Stimulated activated CD4-positive, alpha-beta T cell treated with anti-CD3 and anti-CD28 coated beads, Interleukin-12 subunit alpha, Interleukin-12 subunit beta, amount 100 ng/mL, for 4 hours (primary cell): Measurements from ENCODE around the gene ATP1B2.
"Not testable (repeated sequence)": the region's sequence is repeated elsewhere in the genome, so short reads cannot be mapped to it uniquely, and the experiment has no call there.

Source experiments
- DNase-seq: peaks from one replicate; pipeline ENCODE4 v3.0.0-alpha.2; 2020

ATP1B2 gene

GRCh38 chr17:7636163-7636562 lies 14.6 kb upstream of the ATP1B2 start:
- DNase-seq, result no peak

DNA sequence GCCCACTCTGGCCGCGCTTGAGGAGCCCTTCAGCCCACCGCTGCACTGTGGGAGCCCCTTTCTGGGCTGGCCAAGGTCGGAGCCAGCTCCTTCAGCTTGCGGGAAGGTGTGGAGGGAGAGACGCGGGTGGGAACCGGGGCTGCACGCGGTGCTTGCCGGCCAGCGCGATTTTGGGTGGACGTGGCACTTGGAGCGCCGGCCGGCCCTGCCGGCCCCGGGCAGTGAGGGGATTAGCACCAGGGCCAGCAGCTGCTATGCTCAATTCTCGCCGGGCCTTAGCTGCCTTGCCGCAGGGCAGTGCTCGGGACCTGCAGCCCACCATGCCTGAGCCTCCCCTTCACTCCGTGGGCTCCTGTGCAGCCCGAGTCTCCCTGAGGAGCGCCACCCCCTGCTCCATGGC lies 9.9 kb upstream of the ATP1B2 start:
- no peak for DNase-seq

DNA sequence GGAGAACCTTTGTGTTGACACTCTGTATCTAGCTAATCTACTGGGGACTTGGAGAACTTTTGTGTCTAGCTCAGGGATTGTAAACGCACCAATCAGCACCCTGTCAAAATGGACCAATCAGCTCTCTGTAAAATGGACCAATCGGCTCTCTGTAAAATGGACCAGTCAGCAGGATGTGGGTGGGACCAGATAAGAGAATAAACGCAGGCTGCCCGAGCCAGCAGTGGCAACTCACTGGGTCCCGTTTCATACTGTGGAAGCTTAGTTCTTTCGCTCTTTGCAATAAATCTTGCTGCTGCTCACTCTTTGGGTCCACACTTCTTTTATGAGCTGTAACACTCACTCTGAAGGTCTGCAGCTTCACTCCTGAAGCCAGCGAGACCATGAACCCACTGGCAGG lies 9.1 kb upstream of the ATP1B2 start:
- not testable (repeated sequence) for DNase-seq

DNA sequence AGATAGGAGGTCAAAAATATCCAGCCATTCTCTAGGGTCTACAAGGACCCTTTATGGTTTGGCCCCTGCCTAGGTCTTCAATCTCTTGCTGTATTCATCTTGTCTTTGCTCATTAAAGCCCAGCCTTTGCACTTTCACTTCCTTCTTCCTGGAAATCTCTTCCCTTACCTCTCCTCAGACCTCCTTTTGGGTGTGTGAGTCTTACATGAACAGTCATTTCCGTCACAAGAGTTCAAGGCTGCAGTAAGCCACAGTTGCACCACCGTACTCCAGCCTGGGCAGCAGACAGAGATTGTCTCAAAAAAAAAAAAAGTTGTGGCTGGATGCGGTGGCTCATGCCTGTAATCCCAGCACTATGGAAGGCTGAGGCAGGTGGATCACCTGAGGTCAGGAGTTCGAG lies 6.0 kb upstream of the ATP1B2 start:
- DNase-seq, result no peak

DNA sequence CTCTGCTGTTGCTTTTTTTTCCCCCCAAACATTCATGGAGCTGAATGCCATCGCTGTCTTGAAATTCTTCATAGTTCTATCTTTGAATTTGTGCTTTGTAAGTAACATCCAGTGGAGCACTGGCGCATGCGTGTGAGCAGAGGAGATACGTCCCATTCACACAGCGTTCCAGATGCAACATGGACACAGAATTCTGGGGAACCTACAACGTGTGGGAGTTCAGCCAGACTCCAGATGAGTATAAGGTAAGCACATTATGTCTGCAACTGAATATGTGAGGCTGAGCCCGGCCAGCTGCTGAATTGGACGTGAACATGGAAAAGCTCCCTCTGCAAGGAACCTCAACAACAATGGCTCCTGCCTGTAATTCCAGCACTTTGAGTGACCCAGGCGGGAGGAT lies 4.3 kb upstream of the ATP1B2 start:
- no peak for DNase-seq

DNA sequence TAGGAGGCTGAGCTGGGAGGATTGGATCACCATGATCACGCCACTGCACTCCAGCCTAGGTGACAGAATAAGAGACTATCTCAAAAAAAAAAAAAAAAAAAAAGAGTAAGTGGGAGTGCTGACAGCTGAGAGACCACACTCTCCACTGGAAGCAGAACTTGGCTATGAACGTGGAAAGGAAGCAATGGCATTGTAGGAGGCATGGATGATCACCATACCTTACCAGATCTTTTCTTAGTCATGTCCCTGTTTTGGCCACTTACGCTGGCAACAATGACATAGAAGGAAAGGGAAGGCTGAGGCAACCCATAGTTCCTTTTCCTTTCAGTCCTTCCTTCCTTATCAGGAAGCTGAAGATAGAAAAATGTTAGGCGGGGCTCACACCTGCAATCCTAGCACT lies 3.7 kb upstream of the ATP1B2 start:
- DNase-seq, result no peak

DNA sequence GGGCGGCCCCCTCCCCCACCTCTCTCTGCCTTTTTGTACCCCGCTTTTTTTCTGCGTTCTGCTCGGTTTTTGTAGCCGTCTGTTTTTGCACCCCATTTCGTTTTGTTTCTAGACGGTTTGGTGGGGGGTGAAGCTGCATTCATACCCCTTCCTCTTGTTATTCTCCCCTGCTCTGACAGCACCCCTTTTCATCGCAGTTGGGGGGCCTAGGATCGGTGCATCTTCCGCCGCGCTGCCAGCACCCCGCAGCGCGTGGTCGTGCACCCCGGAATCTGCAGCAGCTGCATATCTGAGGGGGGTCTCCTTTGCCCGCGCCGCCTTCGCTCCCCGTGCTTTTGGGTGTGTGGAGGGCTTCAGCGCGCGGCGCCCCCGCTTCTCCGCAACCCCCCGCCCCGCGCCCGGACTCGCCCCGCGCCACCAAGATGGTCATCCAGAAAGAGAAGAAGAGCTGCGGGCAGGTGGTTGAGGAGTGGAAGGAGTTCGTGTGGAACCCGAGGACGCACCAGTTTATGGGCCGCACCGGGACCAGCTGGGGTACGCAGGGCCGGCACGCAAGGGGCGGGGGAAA lies 455 bp downstream of the ATP1B2 start:
- DNase-seq, result no peak

DNA sequence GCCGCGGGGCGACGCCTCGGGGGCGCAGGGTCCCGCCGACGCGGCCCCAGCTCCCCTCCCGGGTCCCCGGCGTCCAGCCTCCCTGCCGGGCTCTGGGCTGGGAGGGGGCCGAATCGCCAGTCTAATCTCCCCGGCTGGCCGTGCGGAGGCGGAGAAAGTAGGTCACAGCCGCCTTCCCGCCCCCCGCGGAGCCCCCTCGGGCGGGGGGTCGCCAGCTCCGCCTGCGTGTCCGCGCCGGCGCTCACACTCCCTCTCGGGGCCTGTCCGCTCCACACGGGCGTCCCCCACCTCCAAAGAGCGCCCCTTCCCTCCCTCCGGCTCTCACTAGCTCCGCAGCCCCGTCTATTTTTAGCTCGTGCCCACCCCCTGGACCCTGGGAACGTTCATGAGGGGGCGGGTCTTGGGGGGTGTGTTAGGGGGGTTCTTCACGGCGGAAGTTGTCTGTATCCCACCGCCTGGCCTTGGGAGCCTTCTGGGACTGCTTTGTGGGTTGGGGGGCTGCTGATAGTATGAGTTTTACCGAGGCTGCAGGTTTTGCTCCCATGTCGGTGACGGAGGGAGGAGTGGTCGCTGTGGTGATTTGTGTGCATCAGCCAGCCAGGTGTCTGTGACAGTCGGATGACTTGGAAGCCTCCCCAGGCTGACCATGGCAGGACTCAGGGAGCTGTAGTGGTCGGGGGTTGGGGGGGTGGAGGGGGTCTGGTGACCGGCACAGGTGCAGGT lies 1.1 kb downstream of the ATP1B2 start:
- DNase-seq, result no peak

DNA sequence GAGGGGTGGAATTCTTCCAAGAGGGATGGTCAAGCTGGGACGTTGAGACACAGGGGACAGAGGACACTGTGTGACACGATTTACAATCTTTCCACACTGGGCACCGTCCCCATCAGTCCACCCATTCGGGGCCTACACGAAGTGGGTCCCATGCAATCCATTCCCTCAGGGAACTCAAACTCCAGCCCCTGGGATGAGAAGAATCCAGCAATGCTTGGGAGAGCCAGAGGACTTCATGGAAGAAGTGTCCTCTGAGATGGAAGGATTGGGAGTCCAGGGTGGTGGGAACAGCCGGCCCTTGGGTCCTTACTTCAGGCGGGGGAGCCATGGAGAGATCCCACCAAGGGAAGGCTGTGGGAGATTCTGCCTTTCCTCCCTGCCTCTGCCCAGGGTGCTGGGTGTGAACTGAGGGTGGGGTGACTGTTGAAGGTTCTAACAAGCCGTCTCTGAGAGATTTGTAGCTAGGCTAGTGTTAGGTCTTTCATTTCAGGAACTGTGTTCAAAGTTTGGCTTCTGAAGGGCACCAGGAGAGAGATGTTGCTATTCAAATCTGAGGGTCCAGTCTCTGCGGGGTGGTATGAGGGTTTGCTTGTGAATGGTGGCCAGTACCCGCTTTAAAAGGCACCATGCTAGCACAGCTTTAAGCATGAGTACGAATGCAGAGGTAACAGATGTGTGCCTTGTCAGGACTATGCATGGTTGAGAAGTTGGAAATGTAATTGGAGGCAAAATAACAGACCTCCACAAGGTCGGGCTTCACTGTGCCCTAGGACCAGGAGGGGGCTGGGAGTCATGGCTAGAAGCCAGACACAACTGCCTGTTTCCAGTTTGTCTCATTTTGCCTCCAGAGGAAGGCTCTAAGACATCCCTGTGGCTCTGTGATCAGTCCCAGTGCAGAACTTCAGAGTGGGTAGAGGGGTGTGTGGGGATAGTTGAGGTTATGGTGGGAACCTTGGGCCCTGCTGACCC lies 1.9 kb downstream of the ATP1B2 start:
- no peak for DNase-seq

DNA sequence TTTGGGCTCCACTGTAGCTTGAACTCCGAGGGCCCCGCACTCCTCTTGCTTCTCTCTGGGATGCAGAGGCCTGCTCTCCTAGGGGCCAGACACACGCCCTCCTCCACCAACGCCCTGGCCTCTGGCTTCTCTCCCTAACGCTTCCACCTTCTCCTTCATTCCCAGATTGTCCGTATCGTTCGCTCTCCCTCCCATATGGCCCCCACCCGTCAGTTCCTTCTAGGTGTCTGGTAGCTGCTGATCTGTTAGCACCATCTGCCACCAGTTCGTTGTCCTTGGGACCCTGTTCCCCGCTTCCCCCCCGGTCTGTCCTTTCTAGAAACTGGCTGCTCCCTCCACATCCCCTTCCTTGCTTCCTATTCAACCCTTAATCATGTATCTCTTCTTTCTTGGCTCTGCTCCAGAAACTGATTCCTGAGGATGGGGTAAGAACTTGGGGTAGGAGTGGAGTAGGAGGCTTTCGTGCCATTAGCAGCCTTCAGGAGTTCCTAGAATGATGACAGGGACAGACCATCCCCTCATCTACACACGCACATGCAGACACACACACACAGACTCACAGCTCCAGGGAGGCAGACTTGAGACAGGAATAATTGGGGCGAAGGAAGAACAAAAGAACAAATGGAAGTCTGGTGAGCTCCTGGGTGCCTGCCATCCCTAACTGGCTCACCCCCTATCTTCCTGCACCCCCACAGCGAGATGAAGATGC lies 4.3 kb downstream of the ATP1B2 start:
- no peak for DNase-seq

DNA sequence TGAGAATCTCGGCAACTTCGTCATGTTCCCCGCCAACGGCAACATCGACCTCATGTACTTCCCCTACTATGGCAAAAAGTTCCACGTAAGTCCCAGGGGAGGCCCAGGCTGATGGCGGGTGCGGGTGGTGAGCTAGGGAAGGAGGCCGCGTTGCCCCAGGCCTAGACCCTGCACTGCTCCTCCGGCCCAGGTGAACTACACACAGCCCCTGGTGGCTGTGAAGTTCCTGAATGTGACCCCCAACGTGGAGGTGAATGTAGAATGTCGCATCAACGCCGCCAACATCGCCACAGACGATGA lies 4.8 kb downstream of the ATP1B2 start:
- no peak for DNase-seq

DNA sequence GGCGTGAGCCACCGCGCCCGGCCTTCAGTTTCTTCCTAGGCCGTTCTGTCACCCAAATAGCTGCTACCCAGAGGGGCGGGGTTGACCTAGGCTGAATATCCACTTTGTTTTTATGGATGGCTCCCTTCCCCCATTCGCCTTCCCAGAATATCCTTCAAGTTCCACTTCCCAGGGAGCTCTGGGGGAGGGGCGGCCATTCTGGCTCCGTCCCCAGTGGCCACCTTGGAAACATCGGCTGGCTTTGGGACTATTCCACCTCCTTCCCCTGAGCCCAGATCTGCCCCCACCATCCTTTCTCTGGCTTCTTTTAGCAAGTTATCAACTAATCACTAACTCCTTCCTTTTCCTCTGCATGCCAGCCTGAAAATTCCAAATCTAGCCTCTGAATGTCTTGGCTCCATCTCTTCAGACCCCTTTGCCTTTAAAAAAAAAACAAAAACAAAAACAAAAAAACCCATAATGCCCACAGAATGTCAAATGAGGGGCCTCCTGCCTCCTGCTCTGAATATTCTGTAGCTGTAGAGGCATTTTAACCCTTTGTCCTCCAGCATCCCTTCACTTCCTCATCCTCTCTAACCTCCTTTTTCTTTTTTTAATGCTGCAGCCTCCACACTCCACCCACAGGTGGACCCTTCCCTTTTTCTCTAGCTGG lies 6.4 kb downstream of the ATP1B2 start:
- DNase-seq, result no peak

- no peak for DNase-seq
Measured at GRCh38 chr17:7667656-7668406, 17.1 kb downstream of the ATP1B2 start.

GRCh38 chr17:7668482-7668881 lies 17.8 kb downstream of the ATP1B2 start:
- DNase-seq, result no peak

GRCh38 chr17:7673239-7673638 lies 22.5 kb downstream of the ATP1B2 start:
- peak; percentile 25 for DNase-seq

DNA sequence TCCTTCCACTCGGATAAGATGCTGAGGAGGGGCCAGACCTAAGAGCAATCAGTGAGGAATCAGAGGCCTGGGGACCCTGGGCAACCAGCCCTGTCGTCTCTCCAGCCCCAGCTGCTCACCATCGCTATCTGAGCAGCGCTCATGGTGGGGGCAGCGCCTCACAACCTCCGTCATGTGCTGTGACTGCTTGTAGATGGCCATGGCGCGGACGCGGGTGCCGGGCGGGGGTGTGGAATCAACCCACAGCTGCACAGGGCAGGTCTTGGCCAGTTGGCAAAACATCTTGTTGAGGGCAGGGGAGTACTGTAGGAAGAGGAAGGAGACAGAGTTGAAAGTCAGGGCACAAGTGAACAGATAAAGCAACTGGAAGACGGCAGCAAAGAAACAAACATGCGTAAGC lies 24.2 kb downstream of the ATP1B2 start:
- no peak for DNase-seq

- no peak for DNase-seq
Measured at GRCh38 chr17:7676533-7676932, 25.8 kb downstream of the ATP1B2 start.

DNA sequence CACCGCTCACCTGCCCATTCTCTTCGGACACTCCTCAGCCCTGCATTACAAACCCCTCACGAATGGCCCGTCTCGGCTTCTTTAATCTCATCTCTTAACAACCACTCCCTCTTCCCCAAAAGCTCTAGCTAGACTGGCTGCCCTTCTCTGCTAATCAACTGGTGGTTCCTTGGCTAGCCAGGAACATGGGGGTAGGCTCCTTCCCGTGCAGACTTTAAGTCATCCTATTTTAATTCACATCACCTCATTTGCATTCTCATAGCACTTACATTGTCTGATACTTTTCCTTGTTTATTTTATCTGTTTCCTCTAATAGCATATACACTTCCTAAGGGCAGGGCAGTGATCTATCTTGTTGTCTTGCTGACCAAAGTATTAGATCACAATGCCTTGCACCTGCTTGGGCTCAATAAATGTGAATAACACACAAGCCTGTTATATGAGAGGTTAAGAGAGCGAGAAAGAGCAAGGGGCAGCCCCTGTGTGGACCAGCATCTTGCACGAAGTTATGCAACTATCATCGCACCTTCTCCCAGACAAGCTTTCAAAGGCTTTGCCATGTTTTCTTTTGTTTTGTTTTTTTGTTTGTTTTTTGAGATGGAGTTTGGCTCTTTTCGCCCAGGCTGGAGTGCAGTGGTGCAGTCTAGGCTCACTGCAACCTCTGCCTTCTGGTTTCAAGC lies 26.8 kb downstream of the ATP1B2 start:
- DNase-seq, result no peak

- DNase-seq, result no peak
Measured at GRCh38 chr17:7684851-7685532, 34.3 kb downstream of the ATP1B2 start.

GRCh38 chr17:7685533-7686221 lies 35.0 kb downstream of the ATP1B2 start:
- DNase-seq, result peak; percentile 84
